Common myeloid progenitor, CD34-positive (primary cell): ENCODE data around the gene SPATA3.

Experiments
- CTCF ChIA-PET: fragments of 350-600 bp; sonication (Branson Sonifier 250); formaldehyde crosslinking; loops from one replicate; lab custom pipeline; 2021; ENCODE audit warnings: antibody characterized with exemption; lab: Charles Lee
- POLR2A ChIA-PET: fragments of 350-600 bp; sonication (Branson Sonifier 250); formaldehyde crosslinking; loops from one replicate; lab custom pipeline; 2021; ENCODE audit warnings: antibody characterized with exemption; lab: Charles Lee
- DNase-seq, 3 donors: peaks; one replicate each; pipeline versions ENCODE4 v3.0.0 to v3.0.0-alpha.2; 2013
- H3K27ac ChIP-seq, 2 experiments: 1 replicate in 1 of 2; 2 replicates in 1 of 2; pipeline ENCODE4 v1.7.0; 2013; ENCODE audit warnings: inconsistent platforms in 2 of 2, low read length in 2 of 2, mild to moderate bottlenecking in 2 of 2, low read depth in 1 of 2, moderate library complexity in 1 of 2; ENCODE audit not compliant: severe bottlenecking in 2 of 2, insufficient read depth in 1 of 2, poor library complexity in 1 of 2
- H3K27me3 ChIP-seq, 5 experiments: replicated peaks in 2 of 5; 1 replicate in 3 of 5; 2 replicates in 2 of 5; pipeline versions ENCODE4 v1.6.1 to v1.7.0; 2013; ENCODE audit warnings: low read length in 4 of 5, mild to moderate bottlenecking in 2 of 5, moderate library complexity in 2 of 5, inconsistent platforms in 1 of 5; ENCODE audit not compliant: insufficient read depth in 5 of 5, control insufficient read depth in 4 of 5
- H3K36me3 ChIP-seq, 4 experiments: 1 replicate in 2 of 4; 2 replicates in 2 of 4; pipeline versions ENCODE4 v1.6.1 to v1.7.0; 2013; ENCODE audit warnings: low read length in 3 of 4, control low read depth in 1 of 4, mild to moderate bottlenecking in 1 of 4; ENCODE audit not compliant: control insufficient read depth in 4 of 4, insufficient read depth in 4 of 4
- H3K4me1 ChIP-seq, 4 experiments: 1 replicate in 3 of 4; 2 replicates in 1 of 4; pipeline versions ENCODE4 v1.6.1 to v1.7.1; 2013; ENCODE audit warnings: low read length in 3 of 4, mild to moderate bottlenecking in 3 of 4, control low read depth in 1 of 4, inconsistent platforms in 1 of 4, moderate library complexity in 1 of 4; ENCODE audit not compliant: control insufficient read depth in 4 of 4, insufficient read depth in 4 of 4; ENCODE audit errors: control extremely low read depth in 1 of 4
- H3K4me3 ChIP-seq, 7 experiments: 1 replicate in 4 of 7; 2 replicates in 3 of 7; pipeline versions ENCODE4 v1.5.1 to v1.7.0; 2013; ENCODE audit warnings: mild to moderate bottlenecking in 7 of 7, low read length in 6 of 7, moderate library complexity in 6 of 7, inconsistent platforms in 2 of 7, low read depth in 2 of 7, control low read depth in 1 of 7; ENCODE audit not compliant: insufficient read depth in 4 of 7, control insufficient read depth in 1 of 7; ENCODE audit errors: extremely low read depth in 1 of 7
- H3K9me3 ChIP-seq, 5 experiments: 1 replicate in 4 of 5; 2 replicates in 1 of 5; pipeline versions ENCODE4 v1.6.1 to v1.7.1; 2013; ENCODE audit warnings: low read length in 4 of 5, mild to moderate bottlenecking in 2 of 5, inconsistent platforms in 1 of 5, low read depth in 1 of 5, moderate library complexity in 1 of 5; ENCODE audit not compliant: control insufficient read depth in 4 of 5, insufficient read depth in 2 of 5; ENCODE audit errors: control extremely low read depth in 1 of 5
- WGBS: methylation state at CpG from one replicate; pipeline ENCODE4 v1.1.5; 2013; ENCODE audit not compliant: insufficient coverage; 5-methylcytosine and 5-hydroxymethylcytosine counted together

Gene SPATA3

GRCh38 chr2:231049286-231050017 is 53.5 kb downstream of the SPATA3 start:
- Histone ChIP-seq H3K27me3 (peaks cover 0 to 23% (median 17%) of the 10 kb centered on the region in 5 experiments), H3K4me3 (no peak overlapping the region), H3K27ac (no peak overlapping the region), H3K9me3 (no peaks in the 10 kb centered on the region), H3K36me3 (no peaks in the 10 kb centered on the region), H3K4me1 (peaks cover 0 to 15% (median 11%) of the 10 kb centered on the region in 4 experiments)
- ChIA-PET CTCF (interaction anchor here (0.8 to 2.2 kb wide), 7 partner anchors 9 to 344 kb away, joined by 3 to 4 read pairs (median 3); partner anchors contain the start of gene C2orf72), POLR2A (no interaction called here)
- DNase-seq = no peak
- WGBS = 95% methylated on average over 5 of the region's 12 CpGs

- no peaks in the 10 kb centered on the region for H3K36me3 ChIP-seq
- POLR2A ChIA-PET = no interaction called here
- H3K27me3 ChIP-seq = peaks cover 0 to 23% (median 17%) of the 10 kb centered on the region in 5 experiments
- 92% methylated on average over 9 of the region's 9 CpGs for WGBS
- CTCF ChIA-PET = interaction anchor here (0.7 to 2.2 kb wide), 9 partner anchors 10 to 343 kb away, joined by 3 to 4 read pairs (median 3); partner anchors contain the start of gene C2orf72
- no peak overlapping the region for H3K4me3 ChIP-seq
- H3K4me1 ChIP-seq = peaks cover 0 to 15% (median 11%) of the 10 kb centered on the region in 4 experiments
- no peak for DNase-seq
- no peak overlapping the region for H3K27ac ChIP-seq
- no peaks in the 10 kb centered on the region for H3K9me3 ChIP-seq
These were observed 54.3 kb downstream of the SPATA3 start for GRCh38 chr2:231050018-231050901.

DNA sequence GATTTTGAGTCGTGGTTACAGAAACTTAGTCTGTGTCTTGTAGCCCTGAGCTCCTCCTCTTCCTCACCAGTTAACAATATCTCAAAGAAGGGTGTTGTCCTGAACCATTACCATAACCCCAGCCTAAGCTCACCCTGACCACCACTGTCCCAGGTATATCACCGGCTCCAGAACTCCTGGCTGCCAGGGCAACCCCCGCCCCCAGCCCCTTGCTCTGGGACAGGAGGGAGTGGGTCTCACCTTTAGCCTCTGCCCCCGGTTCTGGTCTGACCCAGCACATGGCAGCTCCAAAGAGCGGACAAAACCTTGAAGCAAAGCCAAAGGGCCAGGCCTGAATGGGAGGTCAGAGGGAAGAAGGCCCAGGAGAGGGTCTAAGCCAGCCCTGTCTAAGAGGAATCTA is 55.2 kb downstream of the SPATA3 start:
- 98% methylated on average over 4 of the region's 5 CpGs for WGBS
- no peaks in the 10 kb centered on the region for H3K9me3 ChIP-seq
- no peak overlapping the region for H3K27ac ChIP-seq
- peaks cover 0 to 15% (median 11%) of the 10 kb centered on the region in 4 experiments for H3K4me1 ChIP-seq
- peaks cover 0 to 23% (median 17%) of the 10 kb centered on the region in 5 experiments for H3K27me3 ChIP-seq
- no peak overlapping the region for H3K4me3 ChIP-seq
- no peak for DNase-seq
- POLR2A ChIA-PET = no interaction called here
- CTCF ChIA-PET = interaction anchor here (0.9 to 3.1 kb wide), 4 partner anchors 8 to 149 kb away, joined by 3 to 18 read pairs (median 10); no protein-coding TSS in a partner anchor
- H3K36me3 ChIP-seq = no peaks in the 10 kb centered on the region

DNA sequence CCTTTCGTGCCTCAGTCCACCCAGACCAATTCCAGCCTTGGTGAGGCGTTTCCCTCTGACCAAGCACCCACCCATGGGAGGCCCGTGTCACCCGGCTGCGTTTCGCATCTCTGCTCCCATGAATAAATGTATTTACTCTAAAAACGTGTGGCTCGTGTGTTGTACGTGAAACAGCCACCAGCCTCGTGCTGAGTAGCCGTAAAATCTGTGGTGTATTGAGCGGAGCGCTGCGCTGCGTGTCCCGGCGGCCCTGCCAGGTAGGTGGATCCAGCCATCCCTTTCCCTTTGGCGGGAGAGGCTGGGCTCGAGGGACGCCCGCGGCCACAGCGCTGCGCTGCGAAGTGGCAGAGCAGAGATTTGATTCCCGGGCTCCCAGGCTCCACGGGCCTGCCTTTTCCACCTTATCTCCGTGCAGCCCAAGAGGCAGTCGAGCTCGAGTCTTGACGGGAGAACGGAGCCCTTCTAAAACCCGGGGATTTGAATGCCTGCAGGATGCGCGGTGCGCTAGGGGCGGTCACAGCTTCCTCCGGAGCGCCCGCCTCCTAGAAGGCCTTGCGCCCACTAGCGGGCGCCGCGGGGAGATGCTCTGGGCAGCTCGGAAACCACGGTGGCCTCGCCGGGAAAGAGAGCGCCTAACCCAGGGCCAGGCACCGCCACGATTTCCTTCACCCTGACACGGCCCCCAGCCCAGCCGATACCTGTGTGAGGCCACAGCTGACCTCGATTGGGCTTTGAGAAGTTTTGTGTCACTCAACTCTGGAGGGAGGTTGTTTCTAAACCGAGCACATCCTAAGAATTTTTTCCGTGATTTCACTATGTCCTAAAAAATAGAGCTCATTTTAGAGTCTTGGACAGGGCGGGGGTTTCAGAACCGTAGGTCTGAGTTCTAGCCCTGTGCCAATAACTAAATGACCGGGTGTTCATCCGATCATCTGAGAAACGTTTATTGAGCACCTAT is 56.9 kb downstream of the SPATA3 start:
- peaks cover 5 to 23% (median 16%) of the 10 kb centered on the region in 4 experiments for H3K4me1 ChIP-seq
- ChIA-PET CTCF (interaction anchor here (0.9 to 3.1 kb wide), 11 partner anchors 9 to 367 kb away, joined by 3 to 18 read pairs (median 6); partner anchors contain the start of gene SPATA3), POLR2A (no interaction called here)
- H3K36me3 ChIP-seq = no peaks in the 10 kb centered on the region
- peaks cover 0 to 16% (median 11%) of the 10 kb centered on the region in 5 experiments for H3K27me3 ChIP-seq
- H3K4me3 ChIP-seq = peak overlapping the region; percentile 61 to 88 (median 65)
- H3K27ac ChIP-seq = no peak overlapping the region
- peak; percentile 80 to 89 (median 89) for DNase-seq
- no peaks in the 10 kb centered on the region for H3K9me3 ChIP-seq
- WGBS = 9% methylated on average over 58 of the region's 62 CpGs

DNA sequence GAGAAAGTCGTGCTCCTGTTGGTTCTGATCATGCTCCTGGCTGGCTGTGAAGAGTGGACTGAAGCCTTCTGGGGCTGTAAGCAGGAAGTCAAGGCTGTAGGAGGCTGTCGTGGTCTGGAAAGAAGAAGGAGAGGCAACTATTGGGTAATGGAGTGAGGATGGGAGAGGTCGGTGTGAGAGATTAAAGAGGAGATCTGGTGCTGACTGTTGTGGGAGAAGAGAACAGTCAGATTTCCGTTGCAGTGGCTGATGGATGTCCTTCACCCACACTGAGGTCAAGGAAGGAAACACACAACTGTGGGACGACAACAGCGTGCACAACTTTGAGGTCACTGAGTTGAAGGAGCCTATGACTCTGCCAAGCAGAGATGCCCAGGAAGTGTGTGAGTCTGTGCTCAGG is 57.9 kb downstream of the SPATA3 start:
- no peaks in the 10 kb centered on the region for H3K36me3 ChIP-seq
- H3K27me3 ChIP-seq = peaks cover 0 to 12% (median 8%) of the 10 kb centered on the region in 5 experiments
- 63% methylated on average over 6 of the region's 6 CpGs for WGBS
- DNase-seq = no peak
- no peak overlapping the region for H3K4me3 ChIP-seq
- ChIA-PET POLR2A (no interaction called here), CTCF (interaction anchor here (1.2 to 3.1 kb wide), 4 partner anchors 11 to 58 kb away, joined by 5 to 18 read pairs (median 7); partner anchors contain the start of gene SPATA3)
- no peaks in the 10 kb centered on the region for H3K9me3 ChIP-seq
- H3K27ac ChIP-seq = no peak overlapping the region
- H3K4me1 ChIP-seq = peaks cover 10 to 33% (median 26%) of the 10 kb centered on the region in 4 experiments
